NCI-H1048 (cell line): ENCODE results near the gene FADS1.

Source experiments
- DNase-seq: peaks from one replicate; lab custom pipeline; 2025; lab: John Stamatoyannopoulos, UW

Gene FADS1

DNA sequence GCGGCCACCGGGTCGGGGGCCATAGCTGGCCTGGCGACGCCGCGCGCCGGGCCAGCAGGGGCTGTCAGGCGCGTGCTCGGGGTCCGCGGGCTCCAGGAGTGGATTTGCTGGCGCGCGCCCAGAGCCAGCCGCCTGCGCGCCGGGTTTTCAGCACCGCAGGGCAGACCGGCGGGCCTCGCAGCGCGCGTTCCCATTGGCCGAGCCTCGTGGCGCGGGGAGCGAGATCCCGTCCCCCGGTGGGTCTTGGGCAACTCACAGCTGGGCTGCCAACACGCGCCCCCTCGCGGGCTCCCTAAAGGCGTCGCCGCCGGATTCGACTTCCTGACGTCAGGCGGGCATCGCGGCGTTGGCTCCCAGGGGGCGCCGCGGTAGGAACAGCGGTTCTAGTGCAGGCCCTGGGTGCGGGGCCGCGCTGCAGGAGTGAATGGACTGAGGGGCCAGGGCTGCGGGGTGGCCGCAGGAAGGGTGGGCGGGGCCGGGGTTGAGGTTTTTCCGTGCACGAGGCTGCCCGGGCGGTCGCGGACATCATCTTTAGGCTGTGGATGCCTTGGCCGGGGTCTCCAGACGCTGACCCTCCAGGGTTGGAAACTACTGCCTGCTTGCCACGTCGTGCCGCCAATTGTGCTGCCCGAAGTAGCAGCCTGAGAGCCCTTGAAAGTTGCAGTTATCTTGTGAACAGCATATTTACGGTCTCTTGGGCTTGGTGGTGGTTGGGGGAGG lies at the start of gene FADS1:
FADS1 (minus strand) TSS at position 268 of the 720 bp plus-strand sequence; CDS start at position 194, 74 bp downstream.
- peak; percentile 68 for DNase-seq

DNA sequence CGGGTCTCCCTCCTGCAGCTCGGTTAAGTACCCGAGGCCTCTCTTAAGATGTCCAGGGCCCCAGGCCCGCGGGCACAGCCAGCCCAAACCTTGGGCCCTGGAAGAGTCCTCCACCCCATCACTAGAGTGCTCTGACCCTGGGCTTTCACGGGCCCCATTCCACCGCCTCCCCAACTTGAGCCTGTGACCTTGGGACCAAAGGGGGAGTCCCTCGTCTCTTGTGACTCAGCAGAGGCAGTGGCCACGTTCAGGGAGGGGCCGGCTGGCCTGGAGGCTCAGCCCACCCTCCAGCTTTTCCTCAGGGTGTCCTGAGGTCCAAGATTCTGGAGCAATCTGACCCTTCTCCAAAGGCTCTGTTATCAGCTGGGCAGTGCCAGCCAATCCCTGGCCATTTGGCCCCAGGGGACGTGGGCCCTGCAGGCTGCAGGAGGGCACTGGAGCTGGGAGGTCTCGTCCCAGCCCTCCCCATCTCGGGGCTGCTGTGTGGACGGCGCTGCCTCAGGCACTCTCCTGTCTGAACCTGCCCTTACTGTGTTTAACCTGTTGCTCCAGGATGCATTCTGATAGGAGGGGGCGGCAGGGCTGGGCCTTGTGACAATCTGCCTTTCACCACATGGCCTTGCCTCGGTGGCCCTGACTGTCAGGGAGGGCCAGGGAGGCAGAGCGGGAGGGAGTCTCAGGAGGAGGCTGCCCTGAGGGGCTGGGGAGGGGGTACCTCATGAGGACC lies 49.6 kb upstream of the FADS1 start:
- DNase-seq = no peak

DNA sequence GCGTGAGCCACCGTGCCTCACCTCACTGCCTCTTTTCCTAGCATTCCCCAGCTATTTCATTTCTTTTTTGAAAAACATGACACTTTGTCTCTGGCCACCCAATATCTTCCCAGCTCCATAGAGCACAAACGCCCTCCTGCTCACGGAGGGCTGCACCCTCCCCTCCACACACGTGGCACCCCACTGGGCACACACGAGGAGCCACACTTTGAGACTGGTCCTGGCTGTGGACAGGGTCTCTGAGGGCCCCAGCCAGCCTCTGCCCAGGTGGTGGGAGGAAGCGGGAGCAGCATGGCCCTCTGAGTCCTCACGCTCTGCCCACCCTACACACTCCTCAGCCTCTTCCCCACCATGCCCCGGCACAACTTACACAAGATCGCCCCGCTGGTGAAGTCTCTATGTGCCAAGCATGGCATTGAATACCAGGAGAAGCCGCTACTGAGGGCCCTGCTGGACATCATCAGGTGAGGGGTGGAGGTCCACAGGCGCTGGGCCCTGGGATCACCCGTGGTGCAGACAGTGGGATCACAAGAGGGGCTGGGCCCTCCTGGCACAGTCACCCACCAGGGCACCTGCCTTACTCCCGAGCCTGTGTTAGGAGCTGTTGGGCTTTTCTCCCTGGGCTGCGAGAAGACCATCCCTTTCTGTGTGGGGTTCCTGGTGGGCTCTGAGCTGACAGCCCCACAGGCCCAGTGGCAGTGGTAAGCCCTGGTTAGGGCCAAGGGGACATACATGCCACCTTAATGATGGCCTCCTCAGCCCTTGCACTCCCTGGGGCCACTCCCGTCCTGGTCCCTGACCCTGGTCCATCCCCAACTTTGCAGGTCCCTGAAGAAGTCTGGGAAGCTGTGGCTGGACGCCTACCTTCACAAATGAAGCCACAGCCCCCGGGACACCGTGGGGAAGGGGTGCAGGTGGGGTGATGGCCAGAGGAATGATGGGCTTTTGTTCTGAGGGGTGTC lies 48.3 kb upstream of the FADS1 start:
- no peak for DNase-seq

DNA sequence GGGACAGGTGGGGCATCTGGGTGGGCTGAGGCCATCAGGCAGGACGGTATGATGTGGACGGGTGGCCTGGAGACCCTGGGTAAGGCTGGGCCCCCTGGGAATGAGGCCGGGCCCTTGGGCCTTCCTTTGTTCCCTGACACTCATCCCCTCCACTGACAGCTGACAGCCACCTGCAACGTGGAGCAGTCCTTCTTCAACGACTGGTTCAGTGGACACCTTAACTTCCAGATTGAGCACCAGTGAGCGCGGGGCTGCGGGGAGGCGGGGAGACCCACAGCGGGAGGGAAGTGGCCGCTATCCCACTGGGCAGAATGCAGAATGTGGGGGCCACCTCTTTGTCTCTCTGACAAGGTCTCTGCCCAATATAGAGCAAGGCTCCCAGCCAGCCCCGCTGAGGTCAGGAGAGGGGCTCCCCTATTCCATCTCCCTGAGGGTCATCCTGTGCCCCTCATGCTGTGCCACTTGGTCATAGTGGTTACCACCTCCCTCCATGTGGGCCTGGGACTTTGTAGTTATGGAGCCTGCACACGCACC lies 46.8 kb upstream of the FADS1 start:
- DNase-seq = no peak

DNA sequence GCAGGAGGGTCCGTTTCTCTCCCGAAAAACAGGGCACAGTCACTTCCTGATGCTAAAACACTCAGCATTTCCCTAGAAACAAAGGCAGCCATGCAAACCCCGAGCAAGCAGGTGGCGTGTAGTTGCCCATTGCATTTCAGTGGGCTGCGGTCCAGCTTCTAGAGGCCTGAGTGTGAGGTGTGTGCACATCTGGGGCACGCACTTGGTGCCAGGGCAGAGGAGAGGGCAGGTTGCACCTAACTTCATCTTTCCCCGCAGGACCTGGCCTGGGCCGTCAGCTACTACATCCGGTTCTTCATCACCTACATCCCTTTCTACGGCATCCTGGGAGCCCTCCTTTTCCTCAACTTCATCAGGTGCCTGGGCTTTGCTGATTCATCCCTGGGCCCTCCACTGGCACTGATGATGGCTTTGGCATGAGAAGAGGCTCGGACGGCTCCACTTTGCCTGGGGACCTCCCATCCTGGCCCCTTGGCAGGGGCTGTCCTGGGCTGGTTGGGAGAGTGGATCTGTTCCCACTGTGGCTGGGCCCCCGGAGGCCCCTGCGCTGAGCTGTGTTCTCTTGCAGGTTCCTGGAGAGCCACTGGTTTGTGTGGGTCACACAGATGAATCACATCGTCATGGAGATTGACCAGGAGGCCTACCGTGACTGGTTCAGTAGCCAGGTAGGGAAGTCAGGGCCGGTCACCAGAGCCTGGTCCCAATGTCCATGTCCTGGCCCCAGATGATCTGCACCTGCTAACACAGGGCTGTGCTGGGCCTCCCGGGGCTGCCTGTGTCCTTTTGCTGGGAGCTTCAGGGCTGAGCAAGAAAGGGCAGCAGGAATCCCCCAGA lies 46.1 kb upstream of the FADS1 start:
- no peak for DNase-seq

DNA sequence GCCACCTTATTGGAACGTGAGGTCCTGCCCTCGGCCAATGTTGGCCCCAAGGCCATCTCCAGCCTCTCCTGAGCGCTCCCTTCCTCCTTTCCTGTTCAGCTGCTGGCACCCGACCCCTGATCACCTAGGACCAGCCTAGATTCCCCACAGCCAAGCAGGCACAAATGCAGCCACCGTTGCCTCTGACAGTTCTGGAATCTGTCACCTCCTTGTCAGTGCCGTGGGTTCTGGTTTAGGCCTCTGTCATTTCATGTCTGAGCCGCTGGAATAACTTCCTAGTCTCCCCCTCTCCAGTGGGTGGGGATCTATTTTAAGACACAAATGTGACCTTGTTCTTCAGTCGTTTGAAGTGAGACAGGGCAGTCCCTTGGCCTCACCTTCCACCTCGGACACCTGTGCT lies 44.8 kb upstream of the FADS1 start:
- DNase-seq = no peak

DNA sequence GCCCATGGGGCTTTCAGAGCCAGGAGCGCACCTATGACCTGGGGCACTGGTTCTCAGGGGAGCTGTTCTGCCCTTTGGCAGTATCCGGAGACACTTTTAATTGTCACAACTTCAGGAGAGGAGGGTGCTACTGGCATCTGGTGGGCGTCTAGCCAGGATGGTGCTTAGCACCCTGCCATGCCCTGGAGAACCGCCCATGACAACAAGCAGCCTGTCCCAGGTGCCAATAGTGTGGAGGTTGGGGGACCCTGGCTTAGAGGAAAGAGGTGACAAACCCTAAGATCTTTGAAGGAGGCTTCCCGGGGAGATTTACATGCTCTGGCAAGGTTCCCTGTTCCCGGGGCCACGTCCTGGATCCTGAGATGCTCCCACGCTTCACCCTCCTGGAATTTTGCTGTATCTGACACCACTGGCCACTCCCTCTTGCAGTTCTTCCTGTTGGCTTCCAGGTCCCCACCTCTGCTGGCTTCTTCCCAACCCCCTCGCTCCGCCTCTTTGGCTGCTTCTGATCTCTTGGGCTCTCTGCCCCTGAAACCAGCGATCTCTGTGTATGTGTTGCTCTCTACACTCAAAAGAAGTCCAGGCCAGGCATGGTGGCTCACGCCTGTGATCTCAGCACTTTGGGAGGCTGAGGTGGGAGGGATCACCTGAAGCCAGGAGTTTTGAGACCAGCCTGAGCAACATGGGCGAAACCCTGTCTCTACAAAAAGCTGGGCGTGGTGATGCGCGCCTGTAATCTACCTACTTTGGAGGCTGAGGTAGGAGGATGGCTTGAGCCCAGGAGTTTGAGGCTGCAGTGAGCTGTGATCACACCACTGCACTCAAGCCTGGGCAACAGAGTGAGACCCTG lies 43.5 kb upstream of the FADS1 start:
- DNase-seq = no peak

DNA sequence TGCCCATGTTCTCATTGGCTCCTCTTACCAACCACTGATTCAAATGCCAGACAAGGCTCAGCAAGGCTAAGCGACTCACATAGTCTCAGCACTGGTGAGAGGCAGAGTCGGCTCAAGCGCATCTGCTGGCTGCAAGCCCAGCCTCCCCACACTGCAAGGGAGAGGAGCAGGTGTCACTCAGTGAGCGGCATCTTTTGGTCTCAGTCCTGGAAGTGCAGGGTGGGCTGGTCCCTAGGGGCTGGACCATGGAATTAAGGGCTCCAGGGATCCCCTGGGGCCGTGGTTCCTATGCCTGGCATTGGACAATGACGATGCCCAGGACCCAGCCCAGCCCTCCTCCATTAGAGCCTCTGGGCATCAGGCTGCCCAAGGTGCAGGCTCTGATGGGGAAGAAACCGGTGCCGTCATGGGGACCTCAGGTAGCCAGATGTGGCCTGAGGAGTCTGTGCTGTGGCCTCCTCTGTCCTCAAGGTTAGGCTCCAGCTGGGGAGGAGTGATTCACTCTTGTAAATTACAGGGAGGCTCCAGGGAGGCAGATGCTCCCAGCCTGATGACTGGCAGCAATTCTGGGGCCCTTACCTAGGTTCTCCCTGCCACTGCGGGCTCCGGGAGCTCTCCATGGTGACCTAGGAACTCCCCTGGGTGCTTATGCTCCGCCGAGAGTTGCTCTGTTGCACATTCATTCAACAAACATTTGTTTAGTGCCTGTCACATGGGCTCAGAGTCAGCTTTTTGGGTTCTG lies 39.3 kb upstream of the FADS1 start:
- DNase-seq = no peak

DNA sequence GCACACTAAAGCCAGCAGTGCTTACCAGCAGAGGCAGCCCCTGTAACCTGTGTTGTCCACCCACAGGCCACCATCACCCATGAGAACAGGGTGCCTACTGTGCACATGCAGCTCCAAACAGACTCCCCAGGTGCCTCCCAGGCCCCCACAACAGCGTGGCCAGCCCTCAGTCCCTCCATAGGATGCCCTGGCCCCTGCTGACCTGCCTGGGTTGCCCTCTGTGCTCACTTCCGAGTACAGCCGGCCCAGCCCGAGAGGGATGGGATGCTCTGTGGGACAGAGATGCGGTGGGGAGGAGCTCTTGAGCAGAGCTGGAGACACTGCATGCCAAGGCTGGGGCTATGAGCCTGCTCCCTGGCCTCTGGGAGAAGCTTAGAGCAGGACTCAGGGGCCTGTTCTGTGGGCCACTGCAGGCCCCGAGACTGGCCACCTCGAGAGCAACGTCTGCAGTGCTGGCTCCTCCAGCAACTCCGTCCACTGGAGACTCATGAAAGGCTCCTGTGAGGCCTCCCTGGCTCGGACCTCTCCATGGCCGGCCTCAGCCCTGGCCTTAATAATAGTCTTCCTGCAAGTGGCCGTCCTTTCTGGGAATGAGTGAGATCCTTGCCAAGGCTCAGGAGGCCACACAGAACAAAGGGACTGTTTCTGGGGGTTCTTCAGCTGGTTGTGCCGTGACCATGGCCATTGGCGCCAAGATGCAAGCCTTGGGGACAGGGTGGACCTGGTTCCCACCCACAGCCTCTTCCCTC lies 38.3 kb upstream of the FADS1 start:
- no peak for DNase-seq

DNA sequence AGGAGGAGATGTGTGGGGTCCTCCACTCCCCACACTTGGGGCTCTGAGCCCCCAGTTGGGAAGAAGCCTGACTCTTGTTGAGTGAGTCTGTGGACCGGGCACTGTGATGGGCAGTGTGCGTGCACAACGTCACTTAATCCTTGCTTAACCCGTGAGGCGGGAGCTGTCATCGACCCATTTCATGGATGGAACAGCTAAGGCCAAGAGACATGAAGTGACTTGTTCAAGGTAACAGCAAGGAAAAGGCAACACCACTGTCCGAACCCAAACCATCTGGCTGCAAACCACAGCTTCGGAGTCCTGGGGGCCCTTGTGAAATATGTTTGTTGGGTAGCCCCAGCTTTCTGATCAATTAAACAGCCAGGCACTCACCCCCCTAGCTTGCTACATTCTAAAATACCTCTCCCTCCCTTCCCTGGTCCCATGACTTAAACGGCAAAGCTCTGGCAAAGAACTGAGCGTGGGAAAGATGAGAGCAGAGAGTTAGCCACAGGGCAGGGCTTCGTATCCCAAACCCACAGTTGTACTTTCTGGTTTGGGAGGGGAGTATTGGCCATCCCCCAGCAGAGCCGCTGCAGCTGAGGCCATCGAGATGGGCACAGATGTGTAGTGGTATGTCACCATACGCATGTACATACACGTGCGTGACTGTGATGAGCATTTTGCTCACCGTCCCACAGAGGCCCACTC lies 37.5 kb upstream of the FADS1 start:
- no peak for DNase-seq

DNA sequence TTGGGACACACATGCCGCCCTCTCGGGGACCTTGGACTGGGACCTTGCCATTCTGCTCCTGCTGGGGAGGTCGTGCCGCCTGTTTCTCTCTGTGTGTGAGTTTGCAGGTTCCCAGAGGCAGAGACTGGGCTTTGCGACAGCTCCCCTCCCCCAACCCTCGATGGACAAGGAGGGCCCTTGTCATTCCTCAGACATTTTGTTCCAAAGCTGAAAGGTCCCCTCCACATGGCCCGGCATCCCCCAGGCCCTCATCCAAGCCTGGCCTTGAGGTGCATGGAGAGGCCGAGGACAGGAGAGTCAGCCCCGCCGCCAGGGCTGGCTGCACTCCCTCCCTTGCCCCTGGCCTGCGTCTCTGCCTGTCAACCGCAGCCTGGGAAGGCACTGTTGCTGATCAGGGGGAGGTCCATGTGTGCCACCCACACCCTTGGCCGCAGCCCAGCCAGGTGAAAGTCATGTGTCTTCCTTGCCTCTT lies 36.9 kb upstream of the FADS1 start:
- no peak for DNase-seq

DNA sequence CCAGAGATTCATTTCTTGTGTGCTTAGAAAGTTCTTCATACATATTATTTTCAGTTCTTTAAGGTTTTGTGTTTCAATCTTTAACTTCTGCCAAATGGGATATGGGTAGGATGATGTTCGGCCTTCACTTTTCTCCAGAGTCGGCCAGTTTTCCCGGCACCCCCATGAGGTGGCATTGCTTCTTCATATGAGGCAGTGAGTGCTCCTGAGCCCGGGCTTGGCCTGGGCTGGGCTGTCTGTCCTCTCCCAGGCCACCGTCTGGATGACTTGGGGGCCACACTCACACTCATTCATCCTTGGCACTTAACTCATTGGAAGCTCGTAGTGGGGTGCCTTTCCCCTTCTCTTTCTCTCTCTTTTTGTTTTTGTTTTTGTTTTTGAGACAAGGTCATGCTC lies 35.1 kb upstream of the FADS1 start:
- DNase-seq = no peak

DNA sequence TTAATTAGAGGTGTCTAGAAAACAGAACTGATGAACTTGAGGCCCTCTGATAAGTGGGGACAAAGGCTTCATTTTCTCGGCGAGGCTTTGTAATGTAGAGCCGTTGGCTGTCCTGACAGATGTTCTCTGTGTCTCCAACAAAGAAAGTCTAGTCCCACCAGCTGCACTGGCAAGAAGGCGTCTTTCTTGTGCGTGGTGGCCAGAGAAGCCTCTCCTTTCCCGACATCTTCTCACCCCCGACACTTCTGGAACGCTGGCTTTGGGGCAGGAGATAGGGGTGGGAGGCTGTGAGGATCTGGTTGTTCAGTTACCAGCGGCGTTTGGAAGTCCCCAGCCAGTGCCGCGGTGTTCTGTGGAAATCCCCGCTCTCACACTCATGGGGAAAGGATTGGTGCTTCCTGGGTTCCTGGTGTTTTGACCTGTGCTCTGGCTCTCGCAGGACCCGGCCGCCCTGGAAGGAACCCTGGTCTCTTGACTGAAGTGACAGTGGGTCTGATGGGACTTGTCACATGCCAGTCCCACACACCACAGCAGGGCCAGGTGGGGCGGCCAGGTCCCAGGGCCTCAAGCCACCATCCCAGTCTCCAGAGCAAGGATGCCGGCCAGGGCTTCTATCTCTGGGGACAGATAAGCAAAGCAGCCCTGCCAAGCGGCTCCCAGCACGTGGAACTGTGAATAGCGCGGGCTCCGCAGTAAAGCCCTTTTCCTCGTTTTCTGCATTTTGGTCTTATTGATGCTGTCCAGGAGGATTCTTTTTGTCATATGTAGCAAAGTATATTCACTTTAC lies 34.5 kb upstream of the FADS1 start:
- no peak for DNase-seq

DNA sequence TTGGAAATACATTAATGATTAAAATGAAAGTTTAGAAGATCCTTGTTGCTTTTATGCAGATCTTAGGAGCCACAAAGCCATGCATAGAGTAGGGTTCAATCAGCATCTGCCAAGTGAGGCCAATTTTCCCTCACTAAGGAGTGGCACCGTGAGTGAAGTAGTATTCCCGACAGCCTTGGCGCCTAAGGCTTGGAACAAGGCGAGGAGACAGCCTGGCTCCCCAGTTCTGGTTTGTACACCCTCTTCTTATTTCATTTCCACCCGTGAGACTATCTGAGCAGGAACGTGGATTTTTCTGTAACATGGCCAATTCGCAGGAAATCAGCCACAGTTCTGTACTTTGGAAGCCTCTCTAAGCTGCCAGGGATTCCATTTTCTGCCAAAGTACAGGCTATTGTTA lies 33.9 kb upstream of the FADS1 start:
- DNase-seq = no peak

DNA sequence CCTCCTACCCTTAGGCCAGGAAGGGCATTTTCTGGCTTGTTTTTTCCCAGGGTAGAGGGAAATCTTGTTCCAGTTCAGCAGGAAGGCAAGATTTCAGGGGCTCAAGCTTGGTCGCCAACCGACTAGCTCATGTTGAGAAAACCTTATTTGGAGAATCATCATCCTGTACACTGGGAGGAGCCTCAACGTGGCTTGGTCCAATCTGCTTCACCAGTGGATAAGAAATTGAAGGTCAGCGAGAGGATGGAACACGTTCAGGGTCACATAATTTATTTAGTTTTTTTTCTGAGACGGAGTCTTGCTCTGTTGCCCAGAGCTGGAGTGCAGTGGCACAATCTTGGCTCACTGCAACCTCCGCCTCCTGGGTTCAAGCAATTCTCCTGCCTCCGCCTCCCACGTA lies 31.8 kb upstream of the FADS1 start:
- no peak for DNase-seq

DNA sequence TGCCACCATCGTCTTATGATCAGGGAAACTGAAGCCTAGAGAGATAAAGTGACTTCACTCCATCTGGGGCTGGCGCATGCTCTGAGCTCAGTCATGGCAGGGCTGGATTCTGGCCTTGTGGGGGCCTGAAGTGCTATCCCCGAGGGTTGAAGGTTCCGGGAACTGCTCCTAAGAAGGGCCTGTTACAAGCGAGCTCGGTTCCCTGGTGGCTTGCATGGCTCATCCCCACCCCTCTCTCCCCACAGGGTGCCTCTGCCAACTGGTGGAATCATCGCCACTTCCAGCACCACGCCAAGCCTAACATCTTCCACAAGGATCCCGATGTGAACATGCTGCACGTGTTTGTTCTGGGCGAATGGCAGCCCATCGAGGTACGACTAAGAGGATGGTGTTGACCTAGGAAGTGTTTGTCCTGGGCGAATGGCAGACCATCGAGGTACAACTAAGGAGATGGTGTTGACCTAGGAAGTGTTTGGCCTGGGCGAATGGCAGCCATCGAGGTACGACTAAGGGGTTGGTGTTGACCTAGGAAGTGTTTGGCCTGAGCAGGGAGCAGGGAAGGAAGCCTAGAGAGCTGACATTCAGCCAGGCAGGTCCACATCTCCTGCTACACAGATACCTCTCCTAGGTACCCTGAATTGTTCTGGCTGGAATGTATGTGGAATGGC lies 31.2 kb upstream of the FADS1 start:
- DNase-seq = no peak
